BJ (cell line): ENCODE results near the gene LCN12. TPM values are rescaled to one million over a fixed set of nuclear protein-coding genes. Genes with fewer than 3 reads are reported as not detected.

Experiments used
- CTCF ChIA-PET: fragments of 350-600 bp; formaldehyde crosslinking; extraction: SDS; loops from one replicate; lab custom pipeline; 2021; ENCODE audit warnings: antibody characterized with exemption, inconsistent platforms; lab: Yijun Ruan, JAX
- POLR2A ChIA-PET: fragments of 300-600 bp; sonication (Branson Sonifier 250); formaldehyde crosslinking; extraction: SDS; loops from one replicate; lab custom pipeline; 2021; ENCODE audit warnings: antibody characterized with exemption; lab: Charles Lee
- DNase-seq: peaks from one replicate; pipeline ENCODE4 v3.0.0-alpha.2; 2011; ENCODE audit warnings: low read depth
- H3K27me3 ChIP-seq: 2 replicates; pipeline ENCODE4 v1.6.0; 2011; ENCODE audit warnings: low read length; ENCODE audit not compliant: control insufficient read depth, insufficient read depth
- H3K36me3 ChIP-seq: 2 replicates; pipeline ENCODE4 v1.5.1; 2011; ENCODE audit warnings: low read length; ENCODE audit not compliant: control insufficient read depth, insufficient read depth
- H3K4me3 ChIP-seq: 2 replicates; pipeline ENCODE4 v1.5.1; 2011; ENCODE audit warnings: low read depth, mild to moderate bottlenecking, control low read depth, low read length
- polyA plus RNA-seq: library from polyadenylated mRNA; depleted of rRNA; stranded (reverse); fragments of >200 nt; gene quantifications from 2 replicates; pipeline ENCODE4 v1.2.3, GENCODE V29; 2011
- TF ChIP-seq, protein P1 (sequence below): IDR thresholded peaks from 2 replicates; pipeline ENCODE4 v1.5.1; 2011; ENCODE audit warnings: low read depth, mild to moderate bottlenecking, control low read depth, inconsistent platforms, low read length, moderate library complexity; ENCODE audit not compliant: insufficient read depth

The LCN12 gene
- polyA plus RNA-seq, 1 experiment = 0.36 TPM

DNA sequence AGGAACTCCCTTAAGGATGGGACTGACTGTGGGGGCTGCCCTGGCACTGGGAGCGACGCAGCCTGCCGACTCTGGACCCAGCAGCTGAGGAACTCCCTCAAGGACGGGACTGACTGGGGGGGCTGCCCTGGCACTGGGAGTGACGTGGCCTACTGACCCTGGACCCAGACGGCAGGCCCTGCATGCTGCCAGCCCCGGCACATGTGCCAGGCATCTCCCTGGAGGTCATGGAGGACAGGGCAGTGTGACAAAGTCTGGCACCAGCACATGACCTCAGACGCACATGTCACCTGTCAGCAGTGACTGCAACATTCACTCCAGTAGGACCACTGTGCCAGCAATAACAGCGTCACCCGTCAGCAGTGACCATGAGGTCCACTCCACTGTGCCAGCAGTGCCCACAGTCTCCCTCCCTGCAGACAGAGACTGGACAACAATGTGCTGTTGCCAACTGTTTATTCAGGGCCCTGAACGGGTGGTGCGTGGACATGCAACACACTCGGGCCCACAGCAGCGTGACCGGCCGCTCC is 12.0 kb upstream of the LCN12 start:
- H3K36me3 ChIP-seq = peaks cover 28% of the 10 kb centered on the region
- ChIA-PET CTCF (interaction anchor here (1.9 kb wide), 1 partner anchor 8 kb away, joined by 5 read pairs; no protein-coding TSS in a partner anchor), POLR2A (no interaction called here)
- no peak for DNase-seq
- H3K27me3 ChIP-seq = no peaks in the 10 kb centered on the region
- H3K4me3 ChIP-seq = no peak overlapping the region
- TF ChIP-seq, protein P1, sequence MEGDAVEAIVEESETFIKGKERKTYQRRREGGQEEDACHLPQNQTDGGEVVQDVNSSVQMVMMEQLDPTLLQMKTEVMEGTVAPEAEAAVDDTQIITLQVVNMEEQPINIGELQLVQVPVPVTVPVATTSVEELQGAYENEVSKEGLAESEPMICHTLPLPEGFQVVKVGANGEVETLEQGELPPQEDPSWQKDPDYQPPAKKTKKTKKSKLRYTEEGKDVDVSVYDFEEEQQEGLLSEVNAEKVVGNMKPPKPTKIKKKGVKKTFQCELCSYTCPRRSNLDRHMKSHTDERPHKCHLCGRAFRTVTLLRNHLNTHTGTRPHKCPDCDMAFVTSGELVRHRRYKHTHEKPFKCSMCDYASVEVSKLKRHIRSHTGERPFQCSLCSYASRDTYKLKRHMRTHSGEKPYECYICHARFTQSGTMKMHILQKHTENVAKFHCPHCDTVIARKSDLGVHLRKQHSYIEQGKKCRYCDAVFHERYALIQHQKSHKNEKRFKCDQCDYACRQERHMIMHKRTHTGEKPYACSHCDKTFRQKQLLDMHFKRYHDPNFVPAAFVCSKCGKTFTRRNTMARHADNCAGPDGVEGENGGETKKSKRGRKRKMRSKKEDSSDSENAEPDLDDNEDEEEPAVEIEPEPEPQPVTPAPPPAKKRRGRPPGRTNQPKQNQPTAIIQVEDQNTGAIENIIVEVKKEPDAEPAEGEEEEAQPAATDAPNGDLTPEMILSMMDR = no peak

DNA sequence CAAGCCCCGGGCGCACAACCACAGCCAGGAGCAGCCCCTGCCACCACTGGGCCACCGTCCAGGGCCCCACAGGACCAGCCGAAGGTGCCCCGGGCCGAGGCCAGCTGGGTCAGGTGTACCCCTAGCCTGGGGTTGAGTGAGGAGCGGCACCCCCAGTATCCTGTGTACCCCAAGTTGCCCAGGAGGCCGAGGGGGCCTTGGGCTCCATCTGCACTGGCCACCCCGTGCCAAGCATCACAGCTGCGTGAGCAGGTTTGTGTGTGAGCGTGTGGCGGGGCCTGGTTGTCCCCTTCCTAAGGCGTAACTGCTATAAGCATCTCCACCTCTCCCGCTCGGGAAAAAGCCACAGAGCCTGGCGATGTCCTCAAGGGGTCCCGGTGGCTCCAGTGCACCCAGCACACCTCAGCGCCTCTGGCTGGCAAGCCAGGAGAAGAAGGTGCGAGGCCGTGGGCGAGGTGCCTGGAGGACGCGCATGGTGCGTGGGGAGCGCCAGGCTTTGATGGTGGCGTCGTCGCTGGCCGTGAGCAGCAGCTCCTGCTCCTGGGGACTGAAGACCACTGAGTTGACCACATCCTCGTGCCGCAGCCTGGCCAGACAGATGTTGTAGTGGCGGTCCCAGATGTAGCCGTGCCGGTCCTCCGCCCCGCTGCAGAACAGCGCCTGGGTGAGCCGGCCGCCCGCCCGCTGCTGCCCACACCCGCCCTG is 11.4 kb upstream of the LCN12 start:
- no peak for DNase-seq
- TF ChIP-seq, protein P1 = no peak
- H3K27me3 ChIP-seq = no peaks in the 10 kb centered on the region
- H3K36me3 ChIP-seq = peaks cover 28% of the 10 kb centered on the region
- ChIA-PET CTCF (no interaction called here), POLR2A (no interaction called here)
- no peak overlapping the region for H3K4me3 ChIP-seq

DNA sequence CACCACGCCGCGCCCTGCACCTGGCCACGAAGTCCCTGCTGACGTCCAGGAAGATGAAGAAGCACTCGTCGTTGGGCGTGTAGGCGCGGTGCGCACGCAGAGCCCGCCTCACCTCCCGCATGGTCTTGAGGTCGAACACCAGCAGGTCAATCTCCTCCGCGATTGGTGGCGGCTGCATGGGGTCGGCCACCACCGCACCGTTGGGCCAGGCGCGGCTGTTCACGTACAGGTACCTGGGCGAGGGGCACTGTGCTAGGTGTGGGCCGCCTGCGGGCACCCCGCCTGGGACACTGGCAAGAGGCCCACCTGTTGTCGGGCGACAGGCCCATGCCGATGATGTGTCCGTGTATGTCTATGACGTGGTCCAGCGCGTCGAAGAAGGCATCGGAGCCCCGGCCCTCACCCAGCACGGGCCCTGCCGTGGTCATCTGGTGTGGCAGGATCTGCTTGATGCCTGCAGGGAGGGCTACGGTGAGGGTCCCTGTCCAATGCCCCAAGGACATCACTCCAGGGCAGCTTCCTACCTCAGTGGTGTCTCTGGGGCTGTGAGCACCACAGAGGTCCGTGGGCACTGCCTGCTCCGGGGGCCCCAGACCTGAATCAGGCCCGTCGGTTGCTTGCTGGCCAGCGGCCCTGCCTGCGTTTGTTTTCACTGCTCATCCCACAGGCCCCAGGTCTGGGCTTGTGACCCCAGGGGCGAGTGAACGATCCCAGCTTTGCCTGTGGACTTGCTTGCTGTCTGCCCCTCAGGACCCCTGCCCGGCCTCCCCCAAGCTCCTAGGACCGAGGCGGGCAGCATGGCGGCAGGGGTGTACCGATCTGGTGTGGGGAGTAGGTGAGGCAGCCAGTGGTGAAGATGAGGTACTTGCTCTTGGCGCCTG is 10.6 kb upstream of the LCN12 start:
- DNase-seq = no peak
- POLR2A ChIA-PET = no interaction called here
- CTCF ChIA-PET = no interaction called here
- Histone ChIP-seq H3K27me3 (no peaks in the 10 kb centered on the region), H3K36me3 (peaks cover 28% of the 10 kb centered on the region), H3K4me3 (no peak overlapping the region)
- TF ChIP-seq, protein P1 = no peak

DNA sequence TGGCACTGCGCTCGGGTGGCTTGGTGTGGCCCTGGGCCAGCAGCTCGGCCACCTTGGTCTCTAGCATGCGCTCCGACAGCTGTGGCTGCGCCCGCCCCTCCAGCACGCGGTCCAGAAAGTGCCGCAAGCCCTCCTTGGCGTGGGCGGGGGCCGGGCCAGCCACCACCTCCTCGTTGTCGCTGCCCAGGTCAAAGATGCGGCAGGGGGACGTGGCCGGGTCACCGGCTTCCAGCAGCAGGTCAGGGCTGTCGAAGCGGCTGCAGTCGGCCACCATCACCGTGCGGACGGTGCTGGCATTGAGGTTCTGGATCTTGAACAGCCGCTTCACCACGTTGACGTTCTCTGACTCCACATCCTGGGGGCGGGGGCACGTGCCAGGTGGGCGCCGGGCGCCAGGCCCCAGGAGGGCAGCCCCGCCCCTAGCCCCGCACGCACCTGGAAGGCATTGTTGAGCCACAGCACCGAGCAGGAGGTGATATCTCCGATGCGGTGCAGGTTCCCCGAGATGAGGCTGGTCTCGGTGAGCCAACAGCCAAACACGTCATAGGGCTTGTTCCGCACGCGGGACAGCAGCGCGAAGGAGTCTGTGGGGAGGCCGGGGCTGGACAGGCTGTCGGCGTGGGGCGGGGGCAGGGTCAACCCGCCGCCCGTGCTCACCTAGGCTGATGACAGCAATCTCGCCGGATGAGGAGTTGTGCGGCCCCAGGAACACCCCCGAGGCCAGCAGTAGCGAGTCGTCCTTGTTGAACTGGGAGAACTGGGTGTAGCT is 9.8 kb upstream of the LCN12 start:
- Histone ChIP-seq H3K27me3 (no peaks in the 10 kb centered on the region), H3K4me3 (no peak overlapping the region), H3K36me3 (peaks cover 28% of the 10 kb centered on the region)
- ChIA-PET POLR2A (no interaction called here), CTCF (no interaction called here)
- TF ChIP-seq, protein P1 = no peak
- no peak for DNase-seq
